HG03135 (cell line): Measurements from ENCODE around the gene IGLL5.

Experiments
- ATAC-seq: cut with Tn5 transposase; IDR thresholded peaks from one replicate; pipeline ENCODE4 v1.9.1; 2021; ENCODE audit warnings: mild to moderate bottlenecking, moderate library complexity; ENCODE audit not compliant: unreplicated experiment

Gene IGLL5

GRCh38 chr22:22858559-22858937 is 29.1 kb upstream of the IGLL5 start:
- no peak for ATAC-seq

GRCh38 chr22:22863001-22863400 is 24.6 kb upstream of the IGLL5 start:
- ATAC-seq, result no peak

GRCh38 chr22:22865311-22866072 is 22.1 kb upstream of the IGLL5 start:
- ATAC-seq, result peak; percentile 76

- ATAC-seq, result no peak
Observed at GRCh38 chr22:22866381-22867111, 21.1 kb upstream of the IGLL5 start.

- ATAC-seq, result no peak
Observed at GRCh38 chr22:22867996-22868715, 19.5 kb upstream of the IGLL5 start.

GRCh38 chr22:22870577-22871404 is 16.8 kb upstream of the IGLL5 start:
- no peak for ATAC-seq

GRCh38 chr22:22871536-22872278 is 15.9 kb upstream of the IGLL5 start:
- ATAC-seq, result no peak

- no peak for ATAC-seq
Observed at GRCh38 chr22:22872722-22873708, 14.6 kb upstream of the IGLL5 start.

GRCh38 chr22:22877523-22878210 is 9.9 kb upstream of the IGLL5 start:
- ATAC-seq, result no peak

- no peak for ATAC-seq
Observed at GRCh38 chr22:22878211-22878570, 9.4 kb upstream of the IGLL5 start.

GRCh38 chr22:22878801-22879674 is 8.6 kb upstream of the IGLL5 start:
- ATAC-seq, result no peak

- no peak for ATAC-seq
Observed at GRCh38 chr22:22879675-22880155, 7.9 kb upstream of the IGLL5 start.

- ATAC-seq, result no peak
Observed at GRCh38 chr22:22880645-22881044, 7.0 kb upstream of the IGLL5 start.

GRCh38 chr22:22881116-22882000 is 6.3 kb upstream of the IGLL5 start:
- ATAC-seq, result no peak

GRCh38 chr22:22882033-22882717 is 5.4 kb upstream of the IGLL5 start:
- no peak for ATAC-seq
